Fibroblast of the aortic adventitia (primary cell): ENCODE results near the gene MILR1. TPM values are rescaled to one million over a fixed set of nuclear protein-coding genes. Genes with fewer than 3 reads are reported as not detected.
A peak's percentile ranks its signal among the peaks of the same experiment; 100 is the strongest.
"Not testable (repeated sequence)": the region's sequence is repeated elsewhere in the genome, so short reads cannot be mapped to it uniquely, and the experiment has no call there.

Experiments
- DNase-seq: peaks from one replicate; pipeline ENCODE4 v3.0.0-alpha.2; 2010; ENCODE audit warnings: low read depth
- H3K4me3 ChIP-seq: 2 replicates; pipeline ENCODE4 v1.5.1; 2011; ENCODE audit warnings: low read depth, mild to moderate bottlenecking, control low read depth, low read length, moderate library complexity
- total RNA-seq: library from RNA; depleted of rRNA; stranded (reverse); fragments of >200 nt; gene quantifications from 2 replicates; pipeline ENCODE4 v1.2.3, GENCODE V29; 2012; ENCODE audit warnings: low replicate concordance
- TF ChIP-seq, protein P1 (sequence below): IDR thresholded peaks from 2 replicates; pipeline ENCODE4 v1.5.1; 2011; ENCODE audit warnings: mild to moderate bottlenecking, low read length, control low read depth, inconsistent platforms; ENCODE audit not compliant: insufficient read depth

The MILR1 gene
- total RNA-seq, 1 donor, result 52.5 TPM

DNA sequence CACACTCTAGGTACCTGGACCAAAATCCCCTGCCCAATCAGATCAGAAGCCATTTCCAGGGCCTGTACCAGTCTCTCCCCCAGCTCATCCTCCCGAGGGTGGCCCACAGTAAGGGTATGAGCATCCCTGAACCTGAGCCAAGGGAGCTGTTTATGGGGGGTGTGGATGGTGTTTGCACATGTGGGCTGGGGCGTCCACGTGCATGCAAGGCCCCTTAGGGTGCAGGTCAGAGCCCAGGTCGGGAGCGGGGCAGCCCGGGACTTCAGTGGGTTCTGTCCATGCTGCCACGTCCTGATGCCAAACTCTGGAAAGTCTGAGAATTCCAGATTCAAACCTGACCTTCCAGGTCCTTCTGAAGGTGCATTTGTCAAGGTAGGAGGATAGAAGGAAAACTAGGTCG lies 9.8 kb downstream of the MILR1 start:
- no peak overlapping the region for H3K4me3 ChIP-seq
- TF ChIP-seq, protein P1, sequence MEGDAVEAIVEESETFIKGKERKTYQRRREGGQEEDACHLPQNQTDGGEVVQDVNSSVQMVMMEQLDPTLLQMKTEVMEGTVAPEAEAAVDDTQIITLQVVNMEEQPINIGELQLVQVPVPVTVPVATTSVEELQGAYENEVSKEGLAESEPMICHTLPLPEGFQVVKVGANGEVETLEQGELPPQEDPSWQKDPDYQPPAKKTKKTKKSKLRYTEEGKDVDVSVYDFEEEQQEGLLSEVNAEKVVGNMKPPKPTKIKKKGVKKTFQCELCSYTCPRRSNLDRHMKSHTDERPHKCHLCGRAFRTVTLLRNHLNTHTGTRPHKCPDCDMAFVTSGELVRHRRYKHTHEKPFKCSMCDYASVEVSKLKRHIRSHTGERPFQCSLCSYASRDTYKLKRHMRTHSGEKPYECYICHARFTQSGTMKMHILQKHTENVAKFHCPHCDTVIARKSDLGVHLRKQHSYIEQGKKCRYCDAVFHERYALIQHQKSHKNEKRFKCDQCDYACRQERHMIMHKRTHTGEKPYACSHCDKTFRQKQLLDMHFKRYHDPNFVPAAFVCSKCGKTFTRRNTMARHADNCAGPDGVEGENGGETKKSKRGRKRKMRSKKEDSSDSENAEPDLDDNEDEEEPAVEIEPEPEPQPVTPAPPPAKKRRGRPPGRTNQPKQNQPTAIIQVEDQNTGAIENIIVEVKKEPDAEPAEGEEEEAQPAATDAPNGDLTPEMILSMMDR, result no peak
- no peak for DNase-seq

- DNase-seq, result peak; percentile 51
- no peak overlapping the region for H3K4me3 ChIP-seq
- TF ChIP-seq, protein P1, result no peak
Measured at GRCh38 chr17:64459284-64459747, 10.4 kb downstream of the MILR1 start.

- DNase-seq, H3K4me3 ChIP-seq: not testable (repeated sequence)
Measured at GRCh38 chr17:64459818-64460217, 10.9 kb downstream of the MILR1 start.

GRCh38 chr17:64460955-64461354 lies 12.0 kb downstream of the MILR1 start:
- TF ChIP-seq, protein P1, result no peak
- DNase-seq, result no peak
- no peak overlapping the region for H3K4me3 ChIP-seq

GRCh38 chr17:64461788-64462187 lies 12.9 kb downstream of the MILR1 start:
- no peak overlapping the region for H3K4me3 ChIP-seq
- TF ChIP-seq, protein P1, result no peak
- DNase-seq, result no peak

DNA sequence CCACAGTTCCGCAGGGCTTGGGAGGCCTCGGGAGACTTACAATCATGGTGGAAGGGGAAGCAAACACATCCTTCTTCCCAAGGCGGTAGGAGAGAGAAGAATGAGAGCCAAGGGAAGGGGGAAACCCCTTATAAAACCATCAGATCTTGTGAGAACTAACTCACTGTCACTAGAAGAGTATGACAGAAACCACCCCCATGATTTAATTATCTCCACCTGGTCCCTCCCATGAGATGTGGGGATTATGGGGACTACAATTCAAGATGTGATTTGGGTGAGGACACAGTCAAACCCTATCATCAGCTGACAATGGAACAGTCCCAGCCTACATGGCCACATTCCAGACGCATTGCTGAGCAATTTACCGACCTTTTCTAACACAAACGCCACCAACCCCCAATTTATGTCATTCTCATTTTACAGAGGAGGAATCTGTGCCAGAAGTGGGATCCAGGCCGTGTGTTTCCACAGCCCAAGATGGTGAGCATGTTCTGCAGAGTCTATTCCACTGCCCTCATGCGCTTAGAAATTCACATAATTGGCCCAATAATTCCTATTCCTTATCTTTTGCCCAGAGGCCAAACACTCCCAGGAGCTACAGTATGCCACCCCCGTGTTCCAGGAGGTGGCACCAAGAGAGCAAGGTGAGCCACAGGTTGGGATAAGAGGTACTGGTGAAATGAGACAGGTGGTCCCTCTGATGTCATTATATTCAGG lies 17.3 kb downstream of the MILR1 start:
- H3K4me3 ChIP-seq, result no peak overlapping the region
- TF ChIP-seq, protein P1, result no peak
- DNase-seq, result no peak

- not testable (repeated sequence) for H3K4me3 ChIP-seq, DNase-seq
Measured at GRCh38 chr17:64466834-64467233, 17.9 kb downstream of the MILR1 start.

- no peak for DNase-seq
- TF ChIP-seq, protein P1, result no peak
- H3K4me3 ChIP-seq, result no peak overlapping the region
Measured at GRCh38 chr17:64470625-64471024, 21.7 kb downstream of the MILR1 start.
